Ramos (cell line): ENCODE measurements around the gene DHX8.

ENCODE experiments used
- in situ Hi-C: fragments of 300-500 bp; cut with MboI; formaldehyde crosslinking; loops from one replicate; pipeline ENCODE4 v1.14.3; 2022; ENCODE audit warnings: low sequenced_read_pairs; ENCODE audit not compliant: unreplicated experiment

Gene DHX8

DNA sequence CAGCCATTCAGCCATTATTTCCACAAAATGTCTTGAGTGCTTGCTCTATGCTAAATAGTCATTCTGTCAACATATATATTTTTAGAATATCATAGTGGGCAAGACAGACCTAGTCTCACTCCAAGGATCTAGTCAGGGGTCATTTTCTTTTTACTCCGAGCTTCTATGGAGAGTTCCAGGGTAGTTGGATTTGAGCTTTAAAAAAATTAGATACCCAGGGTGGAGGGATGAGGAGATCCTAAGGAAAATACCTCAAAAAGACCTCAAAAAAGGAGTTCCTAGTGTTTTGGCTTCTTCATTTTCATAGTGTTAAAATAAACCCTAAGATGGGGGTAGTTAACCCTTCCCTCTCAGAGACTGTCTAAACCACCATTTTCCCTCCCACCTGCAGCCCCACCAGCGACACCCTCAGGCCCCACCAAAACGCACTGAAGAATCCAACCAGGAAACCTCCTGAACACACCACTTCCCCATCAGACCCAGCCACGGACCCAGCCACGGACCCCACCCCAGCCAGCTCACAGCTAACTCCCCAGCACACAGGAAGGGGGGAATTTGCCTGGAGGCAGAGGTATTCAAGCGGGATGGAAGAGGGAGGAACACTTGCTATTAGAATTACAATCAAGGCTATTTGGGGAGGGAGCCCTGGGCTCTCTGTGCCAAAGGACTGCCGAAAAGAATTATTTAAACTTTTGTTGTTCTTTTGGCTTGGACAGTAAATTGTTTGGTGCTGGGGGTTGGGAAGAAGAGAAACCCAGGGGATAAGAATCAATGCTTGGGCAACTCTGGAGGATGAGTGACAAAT lies 60.2 kb downstream of the DHX8 start:
- in situ Hi-C loops, result no loop called here

DNA sequence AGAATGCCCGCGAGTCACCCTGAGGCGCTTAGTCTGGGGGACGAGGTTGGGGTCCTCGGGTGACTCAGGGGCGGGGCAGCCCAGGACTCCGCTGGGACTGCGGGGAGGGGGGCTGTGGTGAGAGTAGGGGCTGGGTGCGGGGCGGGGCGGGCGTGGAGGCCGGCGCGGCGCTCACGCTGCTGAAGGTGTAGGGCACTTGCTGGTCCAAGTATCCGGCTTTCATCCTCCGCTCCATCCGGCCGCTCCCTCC lies 61.5 kb downstream of the DHX8 start:
- in situ Hi-C loops, result no loop called here

DNA sequence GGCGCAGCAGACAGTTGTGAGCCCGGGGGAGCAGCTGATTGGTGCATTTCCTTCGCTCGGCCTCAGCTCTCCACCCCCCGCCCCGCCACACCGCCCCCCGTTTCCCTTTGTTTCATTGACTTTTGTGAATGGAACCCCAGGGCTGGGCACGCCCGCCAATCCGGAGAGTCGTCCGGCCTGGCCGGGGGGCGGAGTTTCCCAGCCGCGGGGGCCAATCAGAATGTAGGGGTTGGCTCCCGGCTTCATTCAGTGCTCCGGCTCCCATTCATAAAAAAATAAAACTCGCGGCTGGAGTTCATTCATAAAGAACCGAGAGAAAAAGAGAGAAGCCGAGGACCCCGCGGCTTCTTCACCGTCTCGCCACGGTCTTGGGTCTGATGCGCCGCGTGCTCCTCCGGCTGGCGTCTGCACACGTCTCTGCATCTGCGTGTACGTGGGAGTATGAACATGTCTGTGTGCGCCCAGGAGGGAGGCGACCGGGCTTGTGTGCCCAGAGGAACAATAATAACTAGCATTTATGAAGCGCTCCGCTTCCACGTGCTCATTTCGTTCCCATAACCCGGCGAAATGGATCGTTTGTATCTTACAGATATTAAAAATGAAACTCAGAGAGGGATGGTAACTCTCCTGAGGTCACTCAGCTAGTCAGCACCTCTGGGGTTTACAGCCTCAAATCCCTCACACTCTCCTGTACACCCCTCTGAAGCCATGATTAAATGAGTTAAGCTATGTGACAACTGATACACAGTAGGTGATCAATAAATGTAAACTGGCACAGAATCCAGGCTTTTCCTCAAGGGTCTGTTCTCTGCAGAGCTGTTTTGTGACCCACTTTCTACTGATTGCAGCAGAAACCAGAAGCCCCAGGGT lies 62.8 kb downstream of the DHX8 start, which contains the start of gene ETV4:
Gene ETV4 (minus strand): TSS at position 22 of the 870 bp plus-strand sequence. CDS start 723 bp downstream, outside the sequence.
- in situ Hi-C loops, result no loop called here

DNA sequence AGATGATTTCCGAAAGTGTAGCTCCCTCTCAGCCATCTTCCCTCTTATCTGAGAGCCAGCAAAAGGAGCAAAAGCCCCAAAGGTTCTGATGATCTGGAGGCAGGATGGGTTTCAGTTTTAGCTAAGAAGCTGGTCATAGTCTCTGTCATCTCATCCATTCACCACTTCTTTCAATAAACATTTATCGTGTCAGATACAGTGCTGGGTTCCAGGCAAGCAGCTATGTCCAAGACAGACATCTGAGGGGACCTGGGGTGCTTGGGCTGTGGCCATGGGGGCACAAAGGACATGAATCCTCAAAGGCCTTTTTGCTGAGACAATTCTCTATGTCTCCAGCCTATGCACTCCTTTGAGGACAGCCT lies 63.4 kb downstream of the DHX8 start:
- in situ Hi-C loops, result no loop called here

DNA sequence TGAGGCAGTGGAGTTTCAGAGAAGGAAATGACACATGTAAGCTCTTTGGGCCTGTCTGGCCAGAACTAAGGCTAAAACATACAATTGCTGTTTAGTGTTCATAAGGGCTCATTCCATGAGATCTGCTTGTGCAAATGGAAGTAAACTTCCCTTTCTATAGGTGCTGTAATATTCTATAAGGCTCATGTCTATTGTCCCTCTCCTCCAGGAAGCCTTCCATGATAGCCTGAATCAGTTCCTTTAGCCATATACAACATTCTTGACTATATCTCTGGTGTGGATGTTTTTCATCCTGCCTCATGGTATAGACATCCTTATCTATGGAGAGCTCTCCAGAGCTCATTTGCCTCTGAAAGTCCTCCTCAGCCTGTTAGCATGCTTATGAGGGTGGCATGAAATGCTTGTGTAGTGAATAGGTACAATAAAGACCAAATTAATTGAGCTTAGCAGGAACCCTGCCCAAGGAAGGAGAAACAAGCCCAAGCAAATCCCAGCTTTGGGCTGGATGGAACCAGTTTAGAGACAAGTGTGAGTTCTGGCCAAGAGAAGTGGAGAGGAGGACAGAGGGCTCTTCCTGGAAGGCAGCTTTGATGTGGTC lies 64.0 kb downstream of the DHX8 start:
- in situ Hi-C loops, result no loop called here

DNA sequence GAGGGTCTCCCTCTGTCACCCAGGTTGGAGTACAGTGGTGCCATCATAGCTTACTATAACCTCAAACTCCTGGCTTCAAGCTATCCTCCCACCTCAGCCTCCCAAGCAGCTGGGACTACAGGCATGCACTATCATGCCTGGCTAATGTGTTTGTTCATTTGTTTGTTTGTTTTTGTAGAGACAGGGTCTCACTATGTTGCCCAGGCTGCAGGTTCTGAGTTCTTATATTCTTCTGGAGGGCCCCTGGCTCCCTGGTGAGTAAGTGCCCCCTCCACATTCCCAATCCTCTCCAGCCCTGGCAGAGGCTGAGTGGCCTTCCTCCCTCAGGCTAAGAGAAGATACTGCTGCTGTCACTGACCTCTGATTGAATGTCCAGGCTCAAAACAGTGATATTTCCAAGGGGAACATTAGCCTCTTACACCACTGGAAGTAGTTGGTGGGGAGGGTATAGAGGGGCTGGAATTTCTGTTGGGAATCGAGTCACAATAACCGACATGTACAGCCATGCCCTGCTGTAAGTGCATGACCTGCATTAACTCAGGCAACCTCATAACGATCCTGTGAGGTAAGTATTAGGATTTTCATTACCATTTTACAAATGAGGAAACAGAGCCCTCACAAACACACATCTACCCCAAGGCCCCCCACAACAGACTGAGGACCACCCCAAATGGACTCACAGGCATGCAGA lies 65.1 kb downstream of the DHX8 start:
- in situ Hi-C loops, result no loop called here

DNA sequence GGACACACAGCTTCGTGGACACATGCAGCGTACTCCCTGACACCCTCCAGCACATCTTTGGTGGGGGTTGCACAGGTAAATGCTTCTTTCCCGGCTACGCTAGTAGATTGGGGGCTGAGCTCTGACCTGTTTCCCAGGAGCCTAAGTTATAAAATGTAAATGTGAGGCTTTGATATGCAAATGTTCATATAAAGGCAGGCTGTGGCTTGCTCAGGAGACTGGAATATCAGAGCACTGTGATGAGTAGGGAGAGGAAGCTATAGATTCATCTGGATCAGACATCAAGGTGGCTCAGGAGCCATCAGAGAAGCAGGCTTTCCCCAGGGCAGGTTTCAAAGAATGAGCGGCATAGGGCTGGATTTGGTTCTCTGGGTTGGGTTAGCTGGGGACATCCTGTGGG lies 65.7 kb downstream of the DHX8 start:
- in situ Hi-C loops, result no loop called here

DNA sequence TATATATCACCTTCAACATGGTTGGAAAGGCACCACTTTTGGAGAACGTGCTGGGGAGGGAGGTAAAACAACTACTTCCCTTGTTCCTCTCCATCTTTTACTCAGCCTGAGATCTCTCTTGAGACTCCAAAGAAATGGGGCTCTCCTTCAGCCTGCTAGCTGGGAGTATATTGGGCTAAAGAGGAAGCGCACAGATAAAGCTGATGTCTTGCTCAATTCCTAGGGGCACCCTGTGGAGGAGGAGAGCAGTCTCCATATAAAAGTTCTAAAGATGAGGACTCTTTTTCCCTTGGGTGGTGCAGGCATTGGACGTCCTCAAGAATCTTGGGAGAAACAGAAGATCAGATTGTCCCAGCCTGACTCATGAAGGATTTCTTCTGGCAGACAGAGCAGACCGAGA lies 67.0 kb downstream of the DHX8 start:
- in situ Hi-C loops, result no loop called here

DNA sequence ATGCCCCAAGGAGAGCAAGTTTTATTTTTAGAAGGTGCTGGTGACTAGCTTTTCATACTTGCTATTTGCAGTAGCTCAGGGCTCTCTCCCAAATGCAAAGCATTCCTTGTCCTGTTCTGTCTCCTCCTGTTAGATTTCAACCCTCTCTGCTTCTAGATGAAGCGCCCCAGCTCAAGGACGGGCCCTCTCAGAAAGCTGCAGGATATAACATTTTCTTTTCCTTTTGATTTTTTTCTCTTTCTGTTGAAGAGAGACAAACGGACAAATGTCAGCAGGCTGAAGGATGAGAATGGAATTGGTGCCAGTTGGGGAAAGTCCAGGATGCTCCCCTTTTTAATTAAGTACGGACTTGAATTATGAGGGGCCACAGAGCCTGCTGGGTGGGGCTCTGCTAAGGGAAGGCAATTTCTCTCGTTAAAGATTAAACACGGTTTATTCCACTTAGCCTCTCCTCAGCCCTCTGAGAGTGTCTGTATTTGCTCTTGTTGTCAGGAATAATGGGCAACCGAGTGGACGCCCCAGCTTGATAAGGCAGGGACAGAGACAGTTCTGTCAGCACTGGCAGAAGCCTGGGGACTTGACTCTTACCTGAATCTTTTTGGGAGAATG lies 68.6 kb downstream of the DHX8 start:
- in situ Hi-C loops, result no loop called here

DNA sequence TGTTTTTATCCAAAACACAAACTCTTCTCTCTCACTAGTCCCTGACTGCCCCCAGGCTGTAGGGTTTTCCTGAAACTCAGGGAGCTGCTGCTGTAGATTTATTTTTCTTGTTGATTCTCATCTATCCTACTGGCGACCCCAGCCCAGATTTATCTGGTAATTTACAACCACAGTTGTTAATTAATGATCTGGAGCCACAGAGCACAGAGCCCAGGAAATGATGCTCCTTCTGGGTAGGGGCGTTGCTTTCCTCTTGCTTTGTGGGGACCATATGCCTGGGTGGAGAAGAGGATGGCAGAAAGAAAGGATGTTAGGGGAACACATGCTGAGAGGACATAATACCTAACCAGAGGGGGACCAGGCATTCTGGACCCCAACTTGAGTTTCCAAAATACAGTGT lies 69.8 kb downstream of the DHX8 start:
- in situ Hi-C loops, result no loop called here

DNA sequence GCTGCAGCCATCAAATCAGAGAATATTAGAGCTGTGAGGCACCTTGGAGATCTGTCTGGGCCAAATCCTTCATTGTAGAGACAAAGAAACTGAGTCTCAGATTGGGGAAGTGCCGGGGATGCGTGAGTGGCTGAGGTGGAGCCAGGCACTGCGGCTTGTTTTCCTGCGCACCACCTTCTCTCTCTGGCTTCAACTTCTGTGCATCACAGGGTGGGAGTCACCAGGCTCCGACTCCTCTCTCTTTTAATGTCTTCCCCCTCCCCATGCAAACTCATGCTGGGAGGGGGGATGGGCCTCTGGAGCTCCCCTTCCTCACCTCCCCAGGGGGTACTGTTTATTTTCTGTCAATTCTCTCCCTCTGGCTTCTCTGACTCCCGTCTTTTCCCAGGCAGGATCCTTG lies 71.1 kb downstream of the DHX8 start:
- in situ Hi-C loops, result no loop called here

DNA sequence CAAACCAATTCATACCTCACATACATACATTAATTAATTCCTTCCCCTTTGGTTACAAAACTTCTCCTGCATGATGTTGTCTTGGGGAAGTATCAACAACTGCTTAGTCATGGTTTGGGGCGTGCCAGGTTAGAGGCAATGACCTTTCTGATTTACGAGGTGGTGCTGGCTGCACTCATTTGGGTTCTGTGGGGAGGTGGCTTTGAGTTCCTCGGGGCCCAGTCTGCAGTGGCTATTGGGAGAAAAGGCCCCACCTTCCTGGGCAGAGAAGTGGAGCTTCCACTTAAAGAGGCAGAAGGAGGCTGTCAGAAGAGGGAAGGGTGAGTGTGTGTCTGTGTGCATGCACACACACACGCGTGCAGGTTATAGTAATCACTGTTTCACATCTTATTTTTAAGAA lies 72.5 kb downstream of the DHX8 start:
- in situ Hi-C loops, result no loop called here

DNA sequence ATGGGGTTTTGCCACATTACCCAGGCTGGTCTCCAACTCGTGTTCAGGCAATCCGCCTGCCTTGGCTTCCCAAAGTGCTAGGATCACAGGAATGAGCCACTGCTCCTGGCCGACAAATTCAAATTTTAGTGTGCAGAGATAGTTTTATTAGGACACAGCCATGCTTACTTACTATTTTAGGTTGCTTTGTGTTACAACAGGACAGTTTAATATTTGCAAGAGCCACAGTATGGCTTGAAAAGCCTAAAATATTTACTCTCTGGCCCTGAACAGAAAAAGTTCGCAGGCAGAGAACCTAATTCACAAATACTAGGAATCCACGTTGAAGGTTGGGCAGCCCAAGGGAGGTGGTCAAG lies 75.0 kb downstream of the DHX8 start:
- in situ Hi-C loops, result no loop called here

DNA sequence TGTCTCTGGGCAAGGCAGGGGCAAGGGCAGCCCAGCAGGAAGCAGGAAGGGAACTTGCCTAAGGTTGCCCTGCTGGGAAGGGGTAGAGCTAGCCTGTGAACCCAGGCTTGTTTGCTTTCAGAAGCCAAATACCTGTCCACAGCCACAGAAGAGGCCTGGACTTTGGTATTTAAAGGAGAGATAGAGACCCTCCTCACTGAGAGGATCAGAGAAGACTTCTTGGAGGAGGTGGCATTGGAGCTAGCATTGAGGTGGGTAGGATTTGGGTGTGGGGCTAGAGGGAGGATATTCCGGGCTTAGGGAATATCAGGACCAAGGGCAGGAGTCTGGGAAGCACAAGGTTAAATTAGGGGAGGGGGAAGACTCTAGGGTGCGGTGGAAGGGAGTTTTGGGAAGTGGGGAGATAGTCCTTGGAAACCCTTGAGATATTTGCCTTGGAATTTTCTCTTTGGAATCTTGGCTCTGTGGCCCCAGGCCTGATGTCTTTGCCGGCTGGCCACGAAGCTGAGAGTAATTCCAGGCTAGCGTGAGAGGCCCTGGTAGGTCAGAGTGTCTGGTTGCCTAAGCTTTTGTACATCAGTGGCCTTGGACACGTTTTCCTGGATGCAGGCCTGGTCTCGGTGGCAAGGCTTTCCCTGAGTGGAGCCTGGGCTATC lies 75.5 kb downstream of the DHX8 start:
- in situ Hi-C loops, result no loop called here

DNA sequence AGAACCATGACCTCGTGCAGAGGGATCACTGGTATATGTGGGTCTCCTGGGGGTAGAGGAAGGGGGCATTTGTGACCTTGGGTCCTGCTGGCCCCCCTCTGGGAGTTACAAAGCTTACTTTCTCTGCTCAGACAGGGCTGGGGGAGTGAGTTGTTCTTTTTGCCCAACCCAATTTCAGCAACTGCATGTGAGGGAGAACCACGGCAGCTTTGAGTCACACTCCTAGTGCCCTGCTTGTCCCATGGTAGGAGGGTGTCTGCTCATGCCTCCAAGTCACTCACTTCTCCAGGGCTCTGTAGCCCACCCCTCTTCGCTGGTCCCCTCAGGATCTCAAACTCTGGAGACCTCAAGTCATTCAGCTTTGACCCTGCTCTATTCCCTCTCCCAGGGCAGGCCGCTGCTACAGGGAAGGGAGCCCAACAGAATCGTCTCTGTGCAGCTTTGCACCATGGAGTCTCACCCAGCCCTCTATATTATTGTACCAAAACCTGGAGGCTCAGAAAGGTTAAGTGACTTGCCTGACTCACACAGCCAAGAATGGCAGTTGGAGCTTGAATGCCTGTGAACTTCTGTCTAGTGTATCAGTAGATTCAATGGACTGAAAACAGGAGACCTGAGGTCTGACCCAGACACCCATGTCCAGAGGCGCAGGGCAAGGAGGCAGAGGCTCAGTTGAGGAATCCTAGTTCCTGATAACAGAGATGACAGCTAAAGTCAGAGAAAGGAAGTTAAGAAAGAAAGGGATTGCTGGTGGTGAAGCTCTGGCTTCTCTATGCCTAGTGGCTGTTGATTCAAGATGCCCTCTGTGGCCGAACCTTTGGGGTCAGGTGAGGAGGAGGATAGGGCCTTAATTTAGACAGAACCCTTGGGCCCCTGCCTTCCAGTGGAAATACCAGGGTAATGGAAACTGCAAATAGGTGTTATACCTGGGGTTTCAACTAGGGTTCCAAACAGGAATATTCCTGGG lies 77.0 kb downstream of the DHX8 start:
- in situ Hi-C loops, result no loop called here

DNA sequence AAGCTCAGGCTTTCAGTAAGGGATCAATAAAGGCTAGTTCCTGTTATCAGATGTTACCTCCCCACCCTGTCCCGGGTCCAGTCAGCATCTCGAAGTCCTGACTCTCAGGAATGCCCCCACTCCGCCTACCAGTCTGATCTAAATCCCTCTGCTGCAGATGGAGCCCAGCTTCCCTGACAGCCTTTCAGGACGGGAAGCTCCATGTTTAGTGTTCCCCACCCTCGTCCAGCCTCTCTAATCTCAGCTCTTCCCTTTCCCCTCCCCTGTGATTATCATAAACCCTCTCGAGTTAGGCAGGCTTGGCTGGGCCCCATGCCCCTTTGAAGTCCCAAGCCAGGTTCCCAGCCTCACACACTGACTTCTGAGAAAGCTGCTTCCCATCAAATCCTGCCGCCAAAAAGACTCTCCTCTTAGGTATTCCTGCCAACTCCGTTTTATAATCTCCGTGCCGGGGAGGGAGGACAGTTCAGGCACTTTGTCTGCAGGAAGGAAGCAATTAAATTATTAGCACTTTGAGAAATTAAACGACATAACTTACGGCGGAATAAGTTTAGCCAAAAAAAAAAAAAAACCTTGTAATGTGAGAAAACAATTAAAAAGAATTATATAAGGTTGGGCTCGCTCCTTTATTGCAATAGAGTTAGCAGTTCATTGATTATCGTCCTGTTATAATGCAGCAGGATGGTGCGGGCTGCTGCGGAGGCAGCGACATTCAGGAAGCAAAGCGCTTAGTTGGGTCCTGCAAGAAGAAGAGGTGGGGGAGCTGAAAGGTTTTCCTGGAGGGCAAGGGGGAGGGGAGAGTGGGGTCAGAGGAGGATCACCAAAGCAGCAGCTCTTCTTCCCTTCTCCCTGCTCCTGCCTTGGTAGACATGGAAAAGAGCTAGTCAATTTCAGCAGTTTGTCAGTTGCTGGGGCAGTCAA lies 79.2 kb downstream of the DHX8 start:
- in situ Hi-C loops, result no loop called here

DNA sequence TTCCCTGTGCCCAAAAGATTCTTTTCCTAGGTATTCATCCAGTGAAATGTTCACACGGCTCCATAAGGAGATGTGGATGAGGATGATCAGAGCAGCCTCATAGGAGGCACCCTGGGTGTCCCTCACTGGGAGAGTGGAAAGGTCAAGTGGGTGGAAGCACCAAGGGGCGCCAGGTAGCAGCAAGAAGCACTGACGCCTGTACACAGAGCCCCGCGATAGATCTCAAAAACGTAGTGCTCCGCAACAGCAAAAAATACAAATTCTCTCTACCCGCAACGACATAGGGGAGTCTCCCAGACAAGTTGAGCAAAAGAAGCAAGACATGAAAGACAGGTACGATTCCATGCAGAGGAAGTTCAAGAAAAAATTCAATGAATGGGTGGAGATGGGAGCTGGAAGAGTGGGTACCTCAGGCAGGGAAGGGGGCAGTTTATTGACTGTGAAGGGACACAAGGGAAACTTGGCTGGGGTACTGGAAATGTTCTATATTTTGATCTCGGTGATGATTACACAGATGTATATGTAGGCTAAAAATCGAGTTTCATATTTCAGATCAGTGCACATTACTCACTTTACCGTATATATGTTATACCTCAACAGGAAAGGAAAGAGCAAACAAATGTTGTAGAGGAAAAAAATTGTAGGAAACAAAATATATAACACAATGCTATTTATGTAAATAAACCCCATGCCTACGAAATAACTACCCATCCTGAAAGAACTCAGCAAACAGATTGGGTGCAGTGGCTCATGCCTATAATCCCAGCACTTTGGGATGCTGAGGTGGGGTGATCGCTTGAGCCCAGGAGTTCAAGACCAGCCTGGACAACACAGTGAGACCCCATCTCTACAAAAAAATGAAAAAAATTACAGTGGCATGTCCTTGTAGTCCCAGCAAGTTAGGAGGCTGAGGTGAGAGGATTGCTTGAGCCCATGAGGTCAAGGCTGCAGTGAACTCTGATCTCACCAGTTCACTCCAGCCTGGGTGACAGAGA lies 80.1 kb downstream of the DHX8 start:
- in situ Hi-C loops, result no loop called here
